HEK293 (cell line): ENCODE measurements around the gene STIL.

Experiments
- CTCF ChIA-PET: fragments of 350-600 bp; formaldehyde crosslinking; extraction: SDS; loops from one replicate; lab custom pipeline; 2021; ENCODE audit warnings: antibody characterized with exemption; lab: Yijun Ruan, JAX
- POLR2A ChIA-PET: fragments of 300-600 bp; formaldehyde crosslinking; extraction: SDS; loops from one replicate; lab custom pipeline; 2020; ENCODE audit warnings: antibody characterized with exemption, inconsistent platforms; lab: Yijun Ruan, JAX
- H3K27ac ChIP-seq: fragments of 200-500 bp; sonication (Bioruptor generic); 2 replicates; pipeline ENCODE4 v1.5.1; 2014; ENCODE audit warnings: low read depth, low read length, control low read depth, inconsistent platforms; ENCODE audit errors: extremely low read depth
- H3K36me3 ChIP-seq, 2 experiments: fragments of 200-500 bp in 1 of 2; sonication (Bioruptor generic) in 1 of 2; 1 replicate in 1 of 2; 2 replicates in 1 of 2; pipeline ENCODE4 v1.5.1; 2014 to 2017; ENCODE audit warnings: inconsistent platforms in 2 of 2, low read length in 2 of 2; ENCODE audit not compliant: control insufficient read depth in 2 of 2, insufficient read depth in 1 of 2
- H3K4me1 ChIP-seq: fragments of 200-500 bp; sonication (Bioruptor generic); 2 replicates; pipeline ENCODE4 v1.5.1; 2014; ENCODE audit warnings: mild to moderate bottlenecking, low read length, inconsistent platforms; ENCODE audit not compliant: control insufficient read depth, insufficient read depth
- H3K4me3 ChIP-seq: 2 replicates; pipeline ENCODE4 v1.5.1; 2011; ENCODE audit warnings: low read depth, mild to moderate bottlenecking, control low read depth, low read length, moderate library complexity
- H3K9me3 ChIP-seq: fragments of 200-500 bp; sonication (Bioruptor generic); 2 replicates; pipeline ENCODE4 v1.5.1; 2014; ENCODE audit warnings: low read depth, low read length, inconsistent platforms; ENCODE audit not compliant: control insufficient read depth, insufficient read depth
- PBX3 ChIP-seq: sonication (generic); formaldehyde crosslinking; IDR thresholded peaks from 2 replicates; pipeline ENCODE4 v1.8.1; 2022; ENCODE audit warnings: mild to moderate bottlenecking, moderate library complexity, missing genetic modification reagents
- ZEB2 ChIP-seq: fragments of 450-650 bp; formaldehyde crosslinking; IDR thresholded peaks from 2 replicates; pipeline ENCODE4 v1.5.1; 2016; ENCODE audit warnings: missing biosample characterization, missing genetic modification characterization
- ZNF121 ChIP-seq: fragments of 450-650 bp; formaldehyde crosslinking; IDR thresholded peaks from 2 replicates; pipeline ENCODE4 v1.5.1; 2016; ENCODE audit warnings: missing biosample characterization, missing genetic modification characterization
- ZNF174 ChIP-seq: fragments of 450-650 bp; formaldehyde crosslinking; IDR thresholded peaks from 2 replicates; pipeline ENCODE4 v1.5.0; 2017; ENCODE audit warnings: missing biosample characterization, mild to moderate bottlenecking, missing genetic modification characterization
- ZNF23 ChIP-seq: fragments of 450-650 bp; formaldehyde crosslinking; IDR thresholded peaks from 2 replicates; pipeline ENCODE4 v1.5.1; 2016; ENCODE audit warnings: missing biosample characterization, missing genetic modification characterization, borderline replicate concordance
- ZNF274 ChIP-seq, 2 experiments: fragments of 200-500 bp in 1 of 2; fragments of 450-650 bp in 1 of 2; sonication (Bioruptor generic) in 1 of 2; formaldehyde crosslinking in 1 of 2; IDR thresholded peaks; 2 replicates each; pipeline versions ENCODE4 v1.5.1 to v1.6.1; 2014 to 2016; ENCODE audit warnings: borderline replicate concordance in 1 of 2, inconsistent platforms in 1 of 2, low read length in 1 of 2, missing biosample characterization in 1 of 2, missing genetic modification characterization in 1 of 2
- ZNF426 ChIP-seq: fragments of 450-650 bp; formaldehyde crosslinking; IDR thresholded peaks from 2 replicates; pipeline ENCODE4 v1.5.1; 2017; ENCODE audit warnings: missing biosample characterization, missing genetic modification characterization, mild to moderate bottlenecking, inconsistent platforms, moderate library complexity
- ZNF555 ChIP-seq: fragments of 450-650 bp; formaldehyde crosslinking; conservative IDR thresholded peaks from 2 replicates; pipeline ENCODE4 v1.5.1; 2017; ENCODE audit warnings: missing biosample characterization, mild to moderate bottlenecking, missing genetic modification characterization, inconsistent platforms
- ZNF610 ChIP-seq: fragments of 450-650 bp; formaldehyde crosslinking; IDR thresholded peaks from 2 replicates; pipeline ENCODE4 v1.5.1; 2016; ENCODE audit warnings: missing biosample characterization, missing genetic modification characterization, borderline replicate concordance
- ZNF664 ChIP-seq: fragments of 450-650 bp; formaldehyde crosslinking; IDR thresholded peaks from 2 replicates; pipeline ENCODE4 v1.5.1; 2016; ENCODE audit warnings: missing biosample characterization, missing genetic modification characterization
- TF ChIP-seq, protein P1 (sequence below): fragments of 450-650 bp; formaldehyde crosslinking; IDR thresholded peaks from 2 replicates; pipeline ENCODE4 v1.5.1; 2016; ENCODE audit warnings: missing biosample characterization, missing genetic modification characterization
- TF ChIP-seq, protein P2 (sequence below): fragments of 450-650 bp; formaldehyde crosslinking; IDR thresholded peaks from 2 replicates; pipeline ENCODE4 v1.5.1; 2017; ENCODE audit warnings: missing biosample characterization, missing genetic modification characterization
- TF ChIP-seq, protein P3 (sequence below): fragments of 450-650 bp; formaldehyde crosslinking; IDR thresholded peaks from 2 replicates; pipeline ENCODE4 v1.5.1; 2016; ENCODE audit warnings: missing biosample characterization, missing genetic modification characterization
- TF ChIP-seq, protein P4 (sequence below): fragments of 450-650 bp; formaldehyde crosslinking; IDR thresholded peaks from 2 replicates; pipeline ENCODE4 v1.5.1; 2016; ENCODE audit warnings: missing biosample characterization, missing genetic modification characterization
- TF ChIP-seq, protein P5 (sequence below): fragments of 450-650 bp; formaldehyde crosslinking; IDR thresholded peaks from 2 replicates; pipeline ENCODE4 v1.5.1; 2016; ENCODE audit warnings: missing biosample characterization, missing genetic modification characterization, borderline replicate concordance
- TF ChIP-seq, protein P6 (sequence below): fragments of 450-650 bp; formaldehyde crosslinking; IDR thresholded peaks from 2 replicates; pipeline ENCODE4 v1.5.1; 2016; ENCODE audit warnings: missing biosample characterization, missing genetic modification characterization

STIL gene

DNA sequence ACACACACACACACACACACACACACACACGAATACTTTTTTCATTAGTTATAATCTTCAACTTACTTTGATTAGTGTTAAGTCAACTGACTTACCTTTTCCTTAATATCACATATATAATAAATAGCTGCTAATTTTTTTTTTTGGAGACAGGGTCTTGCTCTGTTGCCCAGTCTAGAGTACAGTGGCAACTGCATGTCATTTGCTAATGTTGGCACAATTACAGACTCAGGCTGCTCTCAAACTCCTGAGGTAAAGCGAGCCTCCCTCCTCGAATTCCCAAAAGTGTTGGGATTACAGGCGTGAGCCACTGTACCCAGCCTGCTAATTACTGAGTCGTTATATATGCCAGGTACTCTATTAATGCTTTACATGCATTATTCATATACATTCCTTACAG is 61.2 kb downstream of the STIL start:
- H3K9me3 ChIP-seq = no peaks in the 10 kb centered on the region
- H3K4me1 ChIP-seq = no peaks in the 10 kb centered on the region
- POLR2A ChIA-PET = no interaction called here
- CTCF ChIA-PET = interaction anchor here (0.6 to 3.4 kb wide), 3 partner anchors 10 to 60 kb away, joined by 5 to 26 read pairs (median 11); no protein-coding TSS in a partner anchor
- peaks cover 34 to 49% of the 10 kb centered on the region in 2 experiments for H3K36me3 ChIP-seq
- H3K27ac ChIP-seq = no peak overlapping the region
- TF ChIP-seq, protein P1, sequence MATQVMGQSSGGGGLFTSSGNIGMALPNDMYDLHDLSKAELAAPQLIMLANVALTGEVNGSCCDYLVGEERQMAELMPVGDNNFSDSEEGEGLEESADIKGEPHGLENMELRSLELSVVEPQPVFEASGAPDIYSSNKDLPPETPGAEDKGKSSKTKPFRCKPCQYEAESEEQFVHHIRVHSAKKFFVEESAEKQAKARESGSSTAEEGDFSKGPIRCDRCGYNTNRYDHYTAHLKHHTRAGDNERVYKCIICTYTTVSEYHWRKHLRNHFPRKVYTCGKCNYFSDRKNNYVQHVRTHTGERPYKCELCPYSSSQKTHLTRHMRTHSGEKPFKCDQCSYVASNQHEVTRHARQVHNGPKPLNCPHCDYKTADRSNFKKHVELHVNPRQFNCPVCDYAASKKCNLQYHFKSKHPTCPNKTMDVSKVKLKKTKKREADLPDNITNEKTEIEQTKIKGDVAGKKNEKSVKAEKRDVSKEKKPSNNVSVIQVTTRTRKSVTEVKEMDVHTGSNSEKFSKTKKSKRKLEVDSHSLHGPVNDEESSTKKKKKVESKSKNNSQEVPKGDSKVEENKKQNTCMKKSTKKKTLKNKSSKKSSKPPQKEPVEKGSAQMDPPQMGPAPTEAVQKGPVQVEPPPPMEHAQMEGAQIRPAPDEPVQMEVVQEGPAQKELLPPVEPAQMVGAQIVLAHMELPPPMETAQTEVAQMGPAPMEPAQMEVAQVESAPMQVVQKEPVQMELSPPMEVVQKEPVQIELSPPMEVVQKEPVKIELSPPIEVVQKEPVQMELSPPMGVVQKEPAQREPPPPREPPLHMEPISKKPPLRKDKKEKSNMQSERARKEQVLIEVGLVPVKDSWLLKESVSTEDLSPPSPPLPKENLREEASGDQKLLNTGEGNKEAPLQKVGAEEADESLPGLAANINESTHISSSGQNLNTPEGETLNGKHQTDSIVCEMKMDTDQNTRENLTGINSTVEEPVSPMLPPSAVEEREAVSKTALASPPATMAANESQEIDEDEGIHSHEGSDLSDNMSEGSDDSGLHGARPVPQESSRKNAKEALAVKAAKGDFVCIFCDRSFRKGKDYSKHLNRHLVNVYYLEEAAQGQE (tag by site-specific recombination) = no peak
- TF ChIP-seq ZNF664 (tag by site-specific recombination) (peak; percentile 49), ZNF121 (tag by site-specific recombination) (peak; percentile 80), ZNF174 (tag by site-specific recombination) (no peak), ZNF23 (no peak)
- TF ChIP-seq, protein P2, sequence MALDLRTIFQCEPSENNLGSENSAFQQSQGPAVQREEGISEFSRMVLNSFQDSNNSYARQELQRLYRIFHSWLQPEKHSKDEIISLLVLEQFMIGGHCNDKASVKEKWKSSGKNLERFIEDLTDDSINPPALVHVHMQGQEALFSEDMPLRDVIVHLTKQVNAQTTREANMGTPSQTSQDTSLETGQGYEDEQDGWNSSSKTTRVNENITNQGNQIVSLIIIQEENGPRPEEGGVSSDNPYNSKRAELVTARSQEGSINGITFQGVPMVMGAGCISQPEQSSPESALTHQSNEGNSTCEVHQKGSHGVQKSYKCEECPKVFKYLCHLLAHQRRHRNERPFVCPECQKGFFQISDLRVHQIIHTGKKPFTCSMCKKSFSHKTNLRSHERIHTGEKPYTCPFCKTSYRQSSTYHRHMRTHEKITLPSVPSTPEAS (tag by site-specific recombination) = peak; percentile 1
- TF ChIP-seq, protein P3, sequence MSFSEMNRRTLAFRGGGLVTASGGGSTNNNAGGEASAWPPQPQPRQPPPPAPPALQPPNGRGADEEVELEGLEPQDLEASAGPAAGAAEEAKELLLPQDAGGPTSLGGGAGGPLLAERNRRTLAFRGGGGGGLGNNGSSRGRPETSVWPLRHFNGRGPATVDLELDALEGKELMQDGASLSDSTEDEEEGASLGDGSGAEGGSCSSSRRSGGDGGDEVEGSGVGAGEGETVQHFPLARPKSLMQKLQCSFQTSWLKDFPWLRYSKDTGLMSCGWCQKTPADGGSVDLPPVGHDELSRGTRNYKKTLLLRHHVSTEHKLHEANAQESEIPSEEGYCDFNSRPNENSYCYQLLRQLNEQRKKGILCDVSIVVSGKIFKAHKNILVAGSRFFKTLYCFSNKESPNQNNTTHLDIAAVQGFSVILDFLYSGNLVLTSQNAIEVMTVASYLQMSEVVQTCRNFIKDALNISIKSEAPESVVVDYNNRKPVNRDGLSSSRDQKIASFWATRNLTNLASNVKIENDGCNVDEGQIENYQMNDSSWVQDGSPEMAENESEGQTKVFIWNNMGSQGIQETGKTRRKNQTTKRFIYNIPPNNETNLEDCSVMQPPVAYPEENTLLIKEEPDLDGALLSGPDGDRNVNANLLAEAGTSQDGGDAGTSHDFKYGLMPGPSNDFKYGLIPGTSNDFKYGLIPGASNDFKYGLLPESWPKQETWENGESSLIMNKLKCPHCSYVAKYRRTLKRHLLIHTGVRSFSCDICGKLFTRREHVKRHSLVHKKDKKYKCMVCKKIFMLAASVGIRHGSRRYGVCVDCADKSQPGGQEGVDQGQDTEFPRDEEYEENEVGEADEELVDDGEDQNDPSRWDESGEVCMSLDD (tag by site-specific recombination) = no peak
- no peak overlapping the region for H3K4me3 ChIP-seq

DNA sequence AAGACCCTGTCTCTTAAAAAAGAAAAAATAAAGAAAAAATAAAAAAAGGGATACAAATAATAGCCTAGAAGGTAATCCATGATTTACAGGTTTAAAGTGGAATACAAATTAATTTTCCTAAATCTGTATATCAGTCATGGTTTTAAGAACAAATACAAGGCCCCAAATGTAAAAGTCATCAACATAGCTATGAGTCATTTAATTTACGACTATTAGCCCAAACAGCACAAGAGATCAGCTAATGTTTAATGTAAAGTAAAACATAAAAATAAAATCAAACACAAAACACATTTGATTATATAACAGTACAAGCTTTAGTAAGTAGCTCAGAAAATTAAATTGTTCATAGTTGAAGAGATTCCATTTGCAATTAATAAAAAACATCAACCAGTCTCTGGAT is 61.6 kb downstream of the STIL start:
- Histone ChIP-seq H3K4me1 (no peaks in the 10 kb centered on the region), H3K36me3 (peaks cover 30 to 45% of the 10 kb centered on the region in 2 experiments), H3K4me3 (no peak overlapping the region), H3K9me3 (no peaks in the 10 kb centered on the region), H3K27ac (no peak overlapping the region)
- POLR2A ChIA-PET = no interaction called here
- TF ChIP-seq ZNF555 (tag by site-specific recombination) (no peak), ZNF610 (no peak), ZNF274 (IDR thresholded peaks at IDR 0.05; ENCODE audit: low read length) (no peak), ZNF274 (tag by site-specific recombination; IDR thresholded peaks at IDR 0.05; ENCODE audit: borderline replicate concordance) (no peak), ZNF426 (tag by site-specific recombination) (no peak), ZEB2 (tag by site-specific recombination) (no peak), PBX3 (no peak)
- TF ChIP-seq, protein P4, sequence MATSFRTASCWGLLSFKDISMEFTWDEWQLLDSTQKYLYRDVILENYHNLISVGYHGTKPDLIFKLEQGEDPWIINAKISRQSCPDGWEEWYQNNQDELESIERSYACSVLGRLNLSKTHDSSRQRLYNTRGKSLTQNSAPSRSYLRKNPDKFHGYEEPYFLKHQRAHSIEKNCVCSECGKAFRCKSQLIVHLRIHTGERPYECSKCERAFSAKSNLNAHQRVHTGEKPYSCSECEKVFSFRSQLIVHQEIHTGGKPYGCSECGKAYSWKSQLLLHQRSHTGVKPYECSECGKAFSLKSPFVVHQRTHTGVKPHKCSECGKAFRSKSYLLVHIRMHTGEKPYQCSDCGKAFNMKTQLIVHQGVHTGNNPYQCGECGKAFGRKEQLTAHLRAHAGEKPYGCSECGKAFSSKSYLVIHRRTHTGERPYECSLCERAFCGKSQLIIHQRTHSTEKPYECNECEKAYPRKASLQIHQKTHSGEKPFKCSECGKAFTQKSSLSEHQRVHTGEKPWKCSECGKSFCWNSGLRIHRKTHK (tag by site-specific recombination) = no peak
- TF ChIP-seq, protein P5, sequence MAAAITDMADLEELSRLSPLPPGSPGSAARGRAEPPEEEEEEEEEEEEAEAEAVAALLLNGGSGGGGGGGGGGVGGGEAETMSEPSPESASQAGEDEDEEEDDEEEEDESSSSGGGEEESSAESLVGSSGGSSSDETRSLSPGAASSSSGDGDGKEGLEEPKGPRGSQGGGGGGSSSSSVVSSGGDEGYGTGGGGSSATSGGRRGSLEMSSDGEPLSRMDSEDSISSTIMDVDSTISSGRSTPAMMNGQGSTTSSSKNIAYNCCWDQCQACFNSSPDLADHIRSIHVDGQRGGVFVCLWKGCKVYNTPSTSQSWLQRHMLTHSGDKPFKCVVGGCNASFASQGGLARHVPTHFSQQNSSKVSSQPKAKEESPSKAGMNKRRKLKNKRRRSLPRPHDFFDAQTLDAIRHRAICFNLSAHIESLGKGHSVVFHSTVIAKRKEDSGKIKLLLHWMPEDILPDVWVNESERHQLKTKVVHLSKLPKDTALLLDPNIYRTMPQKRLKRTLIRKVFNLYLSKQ (tag by site-specific recombination) = no peak
- TF ChIP-seq, protein P6, sequence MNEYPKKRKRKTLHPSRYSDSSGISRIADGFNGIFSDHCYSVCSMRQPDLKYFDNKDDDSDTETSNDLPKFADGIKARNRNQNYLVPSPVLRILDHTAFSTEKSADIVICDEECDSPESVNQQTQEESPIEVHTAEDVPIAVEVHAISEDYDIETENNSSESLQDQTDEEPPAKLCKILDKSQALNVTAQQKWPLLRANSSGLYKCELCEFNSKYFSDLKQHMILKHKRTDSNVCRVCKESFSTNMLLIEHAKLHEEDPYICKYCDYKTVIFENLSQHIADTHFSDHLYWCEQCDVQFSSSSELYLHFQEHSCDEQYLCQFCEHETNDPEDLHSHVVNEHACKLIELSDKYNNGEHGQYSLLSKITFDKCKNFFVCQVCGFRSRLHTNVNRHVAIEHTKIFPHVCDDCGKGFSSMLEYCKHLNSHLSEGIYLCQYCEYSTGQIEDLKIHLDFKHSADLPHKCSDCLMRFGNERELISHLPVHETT = no peak
- CTCF ChIA-PET = interaction anchor here (2.5 to 3.4 kb wide), 2 partner anchors 10 to 59 kb away, joined by 11 to 26 read pairs; no protein-coding TSS in a partner anchor
